D721Med (cell line): ENCODE measurements around the gene PRICKLE3.

ENCODE experiments used
- DNase-seq: peaks from one replicate; pipeline ENCODE4 v3.0.0; 2011; ENCODE audit warnings: low spot score; ENCODE audit not compliant: insufficient read length
- FAIRE-seq: peaks from 2 replicates; lab custom pipeline; 2011; peaks lifted over from hg19 to GRCh38; lab: Jason Lieb, UNC
- TF ChIP-seq, protein P1 (sequence below): IDR thresholded peaks from 2 replicates; pipeline ENCODE4 v1.5.1; 2012; ENCODE audit warnings: mild to moderate bottlenecking, control low read depth; ENCODE audit not compliant: insufficient read depth; ENCODE audit errors: missing control alignments

The PRICKLE3 gene

DNA sequence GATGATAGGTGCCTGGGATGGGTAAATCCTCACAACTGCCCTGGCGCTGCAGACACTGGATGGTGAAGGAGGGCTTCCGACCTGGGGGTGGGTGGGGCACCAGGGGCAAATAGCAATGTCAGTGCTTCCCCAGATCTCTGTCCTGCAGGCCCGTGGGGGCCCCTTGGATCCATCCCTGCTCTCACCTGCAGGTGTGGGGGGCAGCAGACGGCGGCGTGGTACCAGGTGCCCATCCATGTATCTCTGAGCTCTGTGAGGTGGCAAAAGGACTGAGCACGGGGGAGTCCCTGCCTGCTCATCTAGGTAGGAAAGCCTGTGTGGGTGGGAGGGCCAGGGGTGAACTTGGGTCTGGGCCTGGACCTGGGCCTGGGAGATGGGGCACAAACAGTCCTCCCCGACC is 20.4 kb upstream of the PRICKLE3 start:
- no peak for FAIRE-seq
- TF ChIP-seq, protein P1, sequence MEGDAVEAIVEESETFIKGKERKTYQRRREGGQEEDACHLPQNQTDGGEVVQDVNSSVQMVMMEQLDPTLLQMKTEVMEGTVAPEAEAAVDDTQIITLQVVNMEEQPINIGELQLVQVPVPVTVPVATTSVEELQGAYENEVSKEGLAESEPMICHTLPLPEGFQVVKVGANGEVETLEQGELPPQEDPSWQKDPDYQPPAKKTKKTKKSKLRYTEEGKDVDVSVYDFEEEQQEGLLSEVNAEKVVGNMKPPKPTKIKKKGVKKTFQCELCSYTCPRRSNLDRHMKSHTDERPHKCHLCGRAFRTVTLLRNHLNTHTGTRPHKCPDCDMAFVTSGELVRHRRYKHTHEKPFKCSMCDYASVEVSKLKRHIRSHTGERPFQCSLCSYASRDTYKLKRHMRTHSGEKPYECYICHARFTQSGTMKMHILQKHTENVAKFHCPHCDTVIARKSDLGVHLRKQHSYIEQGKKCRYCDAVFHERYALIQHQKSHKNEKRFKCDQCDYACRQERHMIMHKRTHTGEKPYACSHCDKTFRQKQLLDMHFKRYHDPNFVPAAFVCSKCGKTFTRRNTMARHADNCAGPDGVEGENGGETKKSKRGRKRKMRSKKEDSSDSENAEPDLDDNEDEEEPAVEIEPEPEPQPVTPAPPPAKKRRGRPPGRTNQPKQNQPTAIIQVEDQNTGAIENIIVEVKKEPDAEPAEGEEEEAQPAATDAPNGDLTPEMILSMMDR = no peak
- DNase-seq = no peak

DNA sequence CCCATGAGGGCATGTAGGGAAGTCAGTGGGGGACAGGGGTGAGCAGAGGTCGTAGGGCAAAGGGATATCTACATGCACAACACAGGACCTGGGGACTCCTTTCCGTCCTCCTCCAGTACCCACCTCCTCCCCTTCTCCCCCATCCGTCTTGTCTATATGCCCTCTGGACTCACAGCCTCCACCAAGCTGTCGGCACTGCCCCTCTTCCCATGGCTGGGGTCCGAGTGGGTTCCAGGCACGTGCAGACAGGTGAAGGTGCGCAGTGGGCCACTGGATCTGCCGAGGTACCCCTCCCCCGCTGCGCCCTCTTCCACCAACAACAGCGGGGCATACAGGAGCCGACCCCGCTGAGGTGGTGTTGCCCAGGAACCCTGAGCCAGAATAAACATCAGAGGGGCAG is 19.3 kb upstream of the PRICKLE3 start:
- FAIRE-seq (no peak), DNase-seq (no peak)
- TF ChIP-seq, protein P1 = no peak

DNA sequence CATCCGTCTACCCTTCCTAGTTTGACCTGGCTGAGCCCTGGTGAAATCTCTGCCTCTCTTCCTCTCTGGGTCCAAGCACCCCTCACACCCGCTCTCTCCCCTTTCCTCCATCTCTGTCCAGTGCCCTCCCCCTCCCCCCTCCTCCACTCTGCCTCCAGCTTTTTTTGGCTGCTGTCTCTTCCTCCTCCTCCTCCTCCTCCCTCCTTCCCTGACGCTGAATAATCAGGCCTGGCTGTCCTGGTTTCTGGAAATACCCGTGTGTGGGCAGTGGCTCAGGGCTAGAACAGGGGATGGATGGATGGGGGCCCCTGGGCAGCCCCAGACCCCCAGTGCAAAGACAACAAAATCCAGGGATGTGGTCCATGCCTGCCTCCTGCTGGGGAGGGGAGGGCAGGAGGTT is 18.5 kb upstream of the PRICKLE3 start:
- no peak for FAIRE-seq
- DNase-seq = no peak
- TF ChIP-seq, protein P1 = no peak

DNA sequence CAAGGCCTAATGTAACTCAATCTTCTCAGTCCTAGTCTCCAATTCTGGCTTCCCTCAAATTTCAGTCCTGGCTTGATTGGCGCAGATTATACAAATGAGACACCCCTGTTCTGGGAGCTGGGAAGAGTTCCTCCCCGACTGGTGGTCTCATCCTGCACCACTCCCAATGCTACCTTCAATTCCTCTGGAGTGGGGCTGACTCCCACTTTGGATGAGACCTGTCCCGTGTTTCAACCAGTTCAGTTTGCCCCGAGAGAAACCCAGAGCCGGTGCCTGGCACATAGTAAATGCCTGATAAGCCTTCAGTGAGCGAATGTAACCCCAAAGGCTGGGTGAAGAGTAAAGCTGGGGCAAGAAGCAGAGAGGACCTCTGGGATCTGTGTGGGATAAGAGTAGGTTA is 17.8 kb upstream of the PRICKLE3 start:
- FAIRE-seq = no peak

DNA sequence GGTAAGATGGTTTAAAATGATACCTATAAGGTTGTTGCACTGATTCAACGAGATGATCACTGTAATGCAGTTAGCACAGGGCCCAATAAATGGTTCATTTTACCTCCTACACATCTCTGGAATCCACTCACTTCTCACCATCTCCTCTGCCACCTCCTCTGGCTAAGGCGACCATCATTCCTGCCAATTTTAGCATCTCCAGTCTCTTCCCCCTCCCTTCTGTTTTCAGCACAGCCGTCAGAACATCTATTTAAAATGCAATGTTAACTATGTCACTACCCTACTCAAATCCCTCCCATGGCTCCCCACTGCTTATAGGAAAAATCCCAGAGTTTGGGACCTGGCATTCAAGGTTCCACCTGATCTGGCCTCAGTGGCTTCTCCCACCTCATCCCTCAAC is 17.4 kb upstream of the PRICKLE3 start:
- DNase-seq (no peak), FAIRE-seq (no peak)
- TF ChIP-seq, protein P1 = no peak

More for the DNA sequence above, 17.8 kb upstream of the PRICKLE3 start:
- TF ChIP-seq, protein P1 = no peak
- no peak for DNase-seq

DNA sequence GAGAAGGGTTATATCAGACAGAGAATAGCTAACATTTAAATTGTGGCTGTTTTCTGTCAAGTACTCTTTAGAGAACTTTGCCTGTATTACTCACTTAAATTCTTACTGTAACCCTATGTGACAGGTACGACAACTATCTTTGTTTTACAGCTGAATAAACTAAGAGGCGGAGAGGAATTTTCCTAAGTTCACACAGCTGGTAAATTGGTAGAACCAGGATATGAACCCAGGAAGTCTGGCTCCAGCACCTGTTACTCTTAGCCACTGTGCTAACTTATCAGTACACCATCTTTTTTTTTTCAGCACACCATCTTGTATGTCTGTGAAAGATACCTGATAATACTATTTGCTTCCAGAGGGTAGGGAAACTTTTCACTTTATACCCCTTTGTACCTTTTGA is 15.8 kb upstream of the PRICKLE3 start:
- TF ChIP-seq, protein P1 = no peak
- FAIRE-seq (no peak), DNase-seq (no peak)

DNA sequence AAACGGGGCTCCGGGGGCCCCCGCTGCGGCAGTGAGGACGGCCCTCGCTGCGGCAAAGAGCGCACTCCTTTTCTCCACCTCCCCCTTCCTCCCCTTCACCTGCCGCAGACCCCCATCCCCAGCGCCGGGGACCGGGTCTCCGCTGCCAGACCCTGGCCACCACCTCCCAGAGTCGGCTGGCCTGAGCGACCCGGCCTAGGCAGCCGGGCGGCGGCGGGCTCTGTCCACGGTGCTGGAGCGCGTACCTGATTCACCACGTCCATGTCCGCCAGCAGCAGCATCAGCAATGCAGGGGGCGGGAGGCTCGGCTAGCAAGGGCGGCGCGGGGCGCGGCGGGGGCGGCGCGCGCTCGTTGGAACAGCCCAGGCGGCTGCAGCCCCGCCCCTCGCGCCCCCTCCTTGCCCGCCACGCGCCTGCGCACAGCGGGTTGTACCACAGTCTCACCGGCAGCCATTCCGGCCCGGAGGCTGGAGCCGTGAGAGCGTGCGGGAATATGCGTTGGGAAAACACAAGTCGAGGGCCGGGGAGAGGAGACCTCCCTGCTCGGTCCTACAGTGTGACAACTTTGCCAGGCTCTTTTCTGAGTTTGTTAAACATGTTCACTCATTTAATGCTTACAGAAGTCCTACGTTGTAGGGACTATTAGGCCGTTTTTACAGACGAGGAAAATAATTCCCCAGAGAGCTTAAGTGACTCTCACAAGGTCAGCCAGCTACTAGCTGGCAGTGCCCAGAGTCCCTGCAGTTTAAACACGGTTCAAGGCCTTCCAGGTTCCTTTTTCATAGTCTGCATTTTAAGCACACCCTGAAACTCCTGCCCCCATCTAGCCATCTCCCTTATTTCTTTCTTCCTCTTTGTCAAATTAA is 14.0 kb upstream of the PRICKLE3 start, which contains the start of gene SYP:
TSS of gene SYP (minus strand) at position 288 of the 866 bp plus-strand sequence. CDS start at position 281, 7 bp downstream.
- DNase-seq (peak; percentile 46), FAIRE-seq (no peak)
- TF ChIP-seq, protein P1 = no peak
